Adrenal gland (tissue), 5 donors: ENCODE data around the gene MEGF11.

Experiments
- CTCF ChIP-seq, 6 experiments: fragments of 450-650 bp in 4 of 6; fragments of 200-600 bp in 2 of 6; sonication (generic) in 1 of 6; IDR thresholded peaks; 1 replicate in 5 of 6; 2 replicates in 1 of 6; pipeline versions ENCODE4 v1.5.1 to v1.8.0; 2016 to 2021; ENCODE audit warnings: antibody characterized with exemption in 6 of 6, mild to moderate bottlenecking in 2 of 6, moderate library complexity in 1 of 6
- POLR2A ChIP-seq, 2 donors: fragments of 450-650 bp; IDR thresholded peaks; one replicate each; pipeline ENCODE4 v1.6.1; 2017; ENCODE audit warnings: antibody characterized with exemption in 2 of 2, mild to moderate bottlenecking in 2 of 2, moderate library complexity in 1 of 2
- donor health status: DM: no; HTN: no; CAD: no.

DNA sequence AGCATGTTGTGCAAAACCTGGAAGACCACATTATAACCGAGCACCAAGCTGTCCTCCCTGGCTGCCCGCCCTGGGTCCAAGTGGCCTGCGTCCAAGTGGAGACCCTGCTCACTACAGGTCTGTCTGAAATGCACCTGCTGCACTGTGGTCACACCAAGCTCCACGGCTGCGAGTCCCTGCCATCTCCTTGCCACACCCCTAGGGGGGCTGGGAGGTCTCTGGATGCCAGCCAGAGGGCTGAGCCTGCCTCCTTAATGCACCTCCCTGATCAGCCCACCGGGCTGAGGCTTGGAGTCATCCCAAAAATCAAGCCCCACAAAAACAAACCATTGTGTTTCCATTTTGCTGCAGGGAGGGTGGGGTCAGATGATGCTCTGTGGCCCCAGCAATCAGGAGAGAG is 187.1 kb downstream of the MEGF11 start:
- TF ChIP-seq POLR2A (IDR thresholded peaks at IDR 0.05) (no peak), CTCF (IDR thresholded peaks at IDR 0.05) (no peak)
